Hepatocyte (in vitro differentiated cells): Measurements from ENCODE around the gene NKX1-1. TPM values are rescaled to one million over a fixed set of nuclear protein-coding genes. Genes with fewer than 3 reads are reported as not detected.
"Not testable (repeated sequence)": the region's sequence is repeated elsewhere in the genome, so short reads cannot be mapped to it uniquely, and the experiment has no call there.

Experiments
- DNase-seq: peaks from one replicate; pipeline ENCODE4 v3.0.0-alpha.2; 2016; ENCODE audit warnings: low spot score
- H2AFZ ChIP-seq: fragments of 200-600 bp; sonication (generic); 2 replicates; pipeline ENCODE4 v1.6.0; 2016; ENCODE audit warnings: antibody characterized with exemption, mild to moderate bottlenecking
- H3K27ac ChIP-seq: fragments of 200-600 bp; sonication (generic); 2 replicates; pipeline ENCODE4 v1.5.1; 2016; ENCODE audit warnings: mild to moderate bottlenecking
- H3K27me3 ChIP-seq: fragments of 200-600 bp; sonication (generic); 2 replicates; pipeline ENCODE4 v1.6.1; 2016
- H3K36me3 ChIP-seq: fragments of 200-600 bp; sonication (generic); replicated peaks from 2 replicates; pipeline ENCODE4 v1.5.1; 2016; ENCODE audit warnings: low read depth; ENCODE audit not compliant: insufficient read depth
- H3K4me1 ChIP-seq: fragments of 200-600 bp; sonication (generic); 2 replicates; pipeline ENCODE4 v1.5.1; 2016; ENCODE audit warnings: mild to moderate bottlenecking, moderate library complexity; ENCODE audit not compliant: insufficient read depth
- H3K4me2 ChIP-seq: fragments of 200-600 bp; sonication (generic); 2 replicates; pipeline ENCODE4 v1.6.0; 2016
- H3K4me3 ChIP-seq: fragments of 200-600 bp; sonication (generic); 2 replicates; pipeline ENCODE4 v1.5.1; 2016; ENCODE audit warnings: mild to moderate bottlenecking
- H3K79me2 ChIP-seq: fragments of 200-600 bp; sonication (generic); 2 replicates; pipeline ENCODE4 v1.6.0; 2017; ENCODE audit warnings: mild to moderate bottlenecking
- H3K9me2 ChIP-seq: fragments of 200-600 bp; sonication (generic); replicated peaks from 2 replicates; pipeline ENCODE4 v1.6.0; 2017; ENCODE audit warnings: mild to moderate bottlenecking; ENCODE audit not compliant: insufficient read depth
- H3K9me3 ChIP-seq: fragments of 200-600 bp; sonication (generic); 2 replicates; pipeline ENCODE4 v1.5.1; 2016; ENCODE audit warnings: low read depth, mild to moderate bottlenecking
- H4K20me1 ChIP-seq: fragments of 200-600 bp; sonication (generic); 2 replicates; pipeline ENCODE4 v1.6.0; 2016; ENCODE audit warnings: mild to moderate bottlenecking; ENCODE audit not compliant: insufficient read depth, poor library complexity, severe bottlenecking
- CTCF ChIP-seq: fragments of 200-600 bp; sonication (generic); IDR thresholded peaks from 2 replicates; pipeline ENCODE4 v1.5.1; 2016; ENCODE audit warnings: antibody characterized with exemption, mild to moderate bottlenecking; ENCODE audit not compliant: poor library complexity
- EZH2 ChIP-seq: fragments of 200-600 bp; sonication (generic); IDR thresholded peaks from 2 replicates; pipeline ENCODE4 v1.6.1; 2016; ENCODE audit warnings: antibody characterized with exemption, mild to moderate bottlenecking, borderline replicate concordance
- EZH2phosphoT487 ChIP-seq: fragments of 200-600 bp; sonication (generic); IDR thresholded peaks from one replicate; pipeline ENCODE4 v1.6.1; 2018; ENCODE audit warnings: antibody characterized with exemption, mild to moderate bottlenecking, low read depth, moderate library complexity; ENCODE audit not compliant: unreplicated experiment, severe bottlenecking
- WGBS: methylation state at CpG from one replicate; pipeline ENCODE4 v1.1.6; 2016; ENCODE audit warnings: low lambda C conversion rate; ENCODE audit errors: missing lambda C conversion rate; 5-methylcytosine and 5-hydroxymethylcytosine counted together
- polyA plus RNA-seq: library from polyadenylated mRNA; unstranded; fragments of >200 nt; fragmentation: Nextera tagmentation; extraction: Ambion mirVana; gene quantifications from 2 replicates; pipeline ENCODE4 v1.2.1, GENCODE V29; 2016
- total RNA-seq: library from RNA; depleted of rRNA; stranded (reverse); fragments of >200 nt; gene quantifications from 2 replicates; pipeline ENCODE4 v1.2.3, GENCODE V29; 2014

Gene NKX1-1
- total and polyA plus RNA-seq, 2 experiments from 2014 or later, result not detected

DNA sequence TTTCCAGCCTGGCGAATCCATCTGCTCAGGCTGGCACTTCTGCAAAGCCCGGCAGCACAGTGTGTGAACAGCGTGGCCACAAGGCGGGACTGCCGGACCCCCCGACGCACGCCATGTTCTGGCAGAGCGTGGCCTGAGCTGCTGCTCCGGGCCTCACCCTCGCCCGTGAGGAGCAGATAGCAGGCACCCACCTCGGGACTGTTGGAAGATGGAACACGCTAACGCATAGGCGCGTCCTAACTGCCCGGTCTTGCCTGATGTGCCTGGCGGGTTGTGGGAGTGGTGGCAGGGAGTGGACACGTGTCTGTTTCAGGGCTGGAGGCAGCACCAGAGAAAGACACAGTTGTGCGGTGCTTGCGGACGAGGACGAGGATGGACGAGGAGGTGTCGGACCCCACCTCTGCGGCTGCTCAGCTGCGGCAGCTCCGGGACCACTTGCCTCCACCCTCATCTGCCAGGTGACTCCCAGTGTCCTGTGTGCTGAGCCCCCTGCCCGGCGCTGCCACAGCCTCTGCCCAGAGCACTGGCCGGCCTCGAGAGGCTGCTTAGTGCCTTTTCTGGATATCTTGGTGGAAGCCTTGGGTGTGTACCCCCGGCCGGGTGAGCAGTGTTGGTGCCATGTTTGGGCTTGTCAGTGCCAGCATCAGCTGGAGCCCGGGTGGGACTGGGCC lies 31.1 kb downstream of the NKX1-1 start:
- Histone ChIP-seq H3K4me1 (no peaks in the 10 kb centered on the region), H3K27ac (no peak overlapping the region), H3K27me3 (no peaks in the 10 kb centered on the region), H3K9me2 (no peaks in the 10 kb centered on the region), H4K20me1 (no peaks in the 10 kb centered on the region), H3K36me3 (no peaks in the 10 kb centered on the region), H2AFZ (no peak overlapping the region), H3K4me3 (no peak overlapping the region), H3K79me2 (no peaks in the 10 kb centered on the region), H3K9me3 (no peaks in the 10 kb centered on the region), H3K4me2 (no peak overlapping the region)
- no peak for DNase-seq
- TF ChIP-seq EZH2phosphoT487 (no peak), EZH2 (no peak)
- 96% methylated on average over 36 of the region's 36 CpGs for WGBS

GRCh38 chr4:1374706-1375045 lies 31.6 kb downstream of the NKX1-1 start:
- Histone ChIP-seq H3K27ac (no peak overlapping the region), H3K4me2 (no peak overlapping the region), H3K4me3 (no peak overlapping the region), H3K79me2 (no peaks in the 10 kb centered on the region), H4K20me1 (no peaks in the 10 kb centered on the region), H3K9me3 (no peaks in the 10 kb centered on the region), H3K27me3 (no peaks in the 10 kb centered on the region), H3K9me2 (no peaks in the 10 kb centered on the region), H3K36me3 (no peaks in the 10 kb centered on the region), H3K4me1 (no peaks in the 10 kb centered on the region), H2AFZ (no peak overlapping the region)
- TF ChIP-seq EZH2, result no peak
- TF ChIP-seq CTCF, result no peak
- TF ChIP-seq EZH2phosphoT487, result no peak
- WGBS, result 97% methylated on average over 14 of the region's 14 CpGs
- no peak for DNase-seq

- H3K36me3 ChIP-seq, result no peaks in the 10 kb centered on the region
- 98% methylated on average over 38 of the region's 42 CpGs for WGBS
Measured at GRCh38 chr4:1373892-1374705, 32.1 kb downstream of the NKX1-1 start.

GRCh38 chr4:1372576-1372975 lies 33.7 kb downstream of the NKX1-1 start:
- DNase-seq, H4K20me1 ChIP-seq, H3K4me1 ChIP-seq, H3K4me2 ChIP-seq, H3K9me2 ChIP-seq, H3K36me3 ChIP-seq, H3K4me3 ChIP-seq, H3K79me2 ChIP-seq, H3K27me3 ChIP-seq, H2AFZ ChIP-seq, H3K27ac ChIP-seq, H3K9me3 ChIP-seq: not testable (repeated sequence)
- 91% methylated on average over 12 of the region's 22 CpGs for WGBS

More at GRCh38 chr4:1373892-1374705, 32.1 kb downstream of the NKX1-1 start:
- no peak overlapping the region for H2AFZ ChIP-seq
- no peaks in the 10 kb centered on the region for H3K27me3 ChIP-seq
- H3K9me2 ChIP-seq, result no peaks in the 10 kb centered on the region
- no peak overlapping the region for H3K27ac ChIP-seq
- H3K79me2 ChIP-seq, result no peaks in the 10 kb centered on the region
- no peaks in the 10 kb centered on the region for H3K4me1 ChIP-seq
- H3K9me3 ChIP-seq, result no peaks in the 10 kb centered on the region
- no peak overlapping the region for H3K4me2 ChIP-seq
- H4K20me1 ChIP-seq, result no peaks in the 10 kb centered on the region
- TF ChIP-seq EZH2phosphoT487, result no peak
- no peak for TF ChIP-seq EZH2
- no peak for TF ChIP-seq CTCF
- no peak overlapping the region for H3K4me3 ChIP-seq
- no peak for DNase-seq
